Embryonic facial prominence (tissue), 1 donor: ENCODE data around the gene LCN12.
"Not testable (repeated sequence)": the region's sequence is repeated elsewhere in the genome, so short reads cannot be mapped to it uniquely, and the experiment has no call there.

ENCODE experiments used
- DNase-seq: peaks from one replicate; pipeline ENCODE4 v3.0.0-alpha.2; 2016; ENCODE audit errors: extremely low spot score

LCN12 gene

DNA sequence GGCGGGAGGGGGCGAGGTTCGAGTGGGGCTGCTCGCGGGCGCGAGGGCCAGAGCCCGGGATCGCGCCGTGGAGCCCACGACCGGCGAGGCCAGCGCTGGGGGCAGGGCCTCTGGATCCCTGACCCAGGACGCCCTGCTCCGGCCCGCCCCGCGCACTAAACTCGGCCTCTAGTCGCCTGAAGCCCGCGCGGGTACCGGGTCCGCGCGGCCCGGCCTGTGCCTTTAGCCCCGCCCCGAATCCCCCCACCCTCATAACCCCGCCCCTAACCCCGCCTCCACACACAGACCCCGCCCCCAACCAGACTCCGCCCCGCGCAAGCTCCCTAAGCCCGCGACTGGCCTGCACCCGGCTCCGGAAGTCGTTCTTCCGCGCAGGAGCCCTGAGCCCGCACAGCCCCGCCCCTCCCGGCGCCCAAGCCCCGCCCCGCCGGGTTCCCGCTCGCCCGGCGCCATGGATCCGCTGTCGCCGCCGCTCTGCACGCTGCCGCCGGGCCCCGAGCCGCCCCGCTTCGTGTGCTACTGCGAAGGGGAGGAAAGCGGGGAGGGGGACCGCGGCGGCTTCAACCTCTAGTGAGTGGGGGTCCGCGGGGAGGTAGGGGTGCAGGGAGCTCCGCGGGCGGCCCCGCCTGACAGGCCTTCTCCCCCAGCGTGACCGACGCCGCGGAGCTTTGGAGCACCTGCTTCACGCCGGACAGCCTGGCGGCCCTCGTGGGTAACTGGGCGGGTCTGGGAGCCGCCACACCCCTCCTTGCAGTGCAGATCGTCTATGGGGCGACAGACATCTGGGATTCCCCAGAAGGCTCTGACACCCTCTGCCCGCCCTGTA lies 40.1 kb downstream of the LCN12 start, which contains the start of gene PAXX:
PAXX (plus strand) TSS at position 430 of the 826 bp plus-strand sequence; CDS start at position 452, 22 bp downstream.
- DNase-seq = peak; percentile 85

DNA sequence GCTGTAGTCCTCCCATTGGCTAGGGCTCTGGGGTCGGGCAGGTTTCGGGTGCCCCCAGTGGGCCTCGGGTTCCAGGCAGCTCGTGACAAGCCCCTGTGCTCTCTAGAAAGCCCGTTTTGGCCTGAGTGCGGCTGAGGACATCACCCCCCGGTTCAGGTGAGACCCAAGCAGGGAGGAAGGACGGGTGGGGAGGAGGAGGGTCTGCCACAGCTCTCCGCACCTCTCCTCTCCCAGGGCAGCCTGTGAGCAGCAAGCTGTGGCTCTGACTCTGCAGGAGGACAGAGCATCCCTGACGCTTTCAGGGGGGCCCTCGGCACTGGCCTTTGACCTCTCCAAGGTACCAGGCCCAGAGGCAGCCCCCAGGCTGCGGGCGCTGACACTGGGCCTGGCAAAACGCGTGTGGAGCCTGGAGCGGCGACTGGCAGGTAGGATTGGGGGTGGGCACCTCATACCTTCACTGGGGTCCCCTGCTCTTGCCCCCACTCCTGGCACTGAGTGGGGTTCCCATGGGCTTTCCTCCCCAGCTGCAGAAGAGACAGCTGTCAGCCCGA lies 40.8 kb downstream of the LCN12 start:
- DNase-seq = no peak

DNA sequence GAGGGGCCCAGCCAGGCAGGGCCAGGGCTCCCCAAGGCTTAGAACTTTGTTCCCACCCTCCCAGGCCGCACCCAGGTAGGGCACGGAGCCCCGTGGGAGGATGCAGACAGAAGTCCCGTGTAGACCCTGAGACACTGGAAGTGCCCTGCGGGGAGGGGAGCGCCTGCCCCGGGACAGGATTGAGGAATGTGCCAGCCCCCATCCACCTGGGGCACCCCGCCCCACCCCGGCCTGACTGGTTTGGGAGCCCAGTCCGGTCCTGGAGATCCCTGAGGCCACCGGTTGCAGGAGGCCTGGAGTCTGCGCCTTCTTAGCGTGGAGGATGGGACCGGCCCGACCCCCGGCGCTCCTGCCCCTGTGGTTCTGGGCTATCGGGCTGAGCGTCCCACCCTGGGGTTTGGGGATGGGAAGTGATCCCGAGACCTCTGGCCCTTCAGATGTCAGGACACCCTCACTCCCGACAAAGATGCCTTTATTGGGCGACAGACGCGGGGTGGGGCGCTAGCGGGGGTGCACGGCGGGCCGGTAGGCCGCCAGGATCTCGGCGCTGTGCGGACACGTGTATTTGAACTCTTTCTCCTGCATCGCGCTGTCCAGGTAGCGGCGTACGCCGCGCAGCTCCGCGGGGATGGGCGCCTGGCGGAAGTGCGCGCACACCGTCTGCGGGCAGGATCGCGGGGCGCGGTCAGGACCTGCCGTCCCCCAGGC lies 42.3 kb downstream of the LCN12 start:
- no peak for DNase-seq

DNA sequence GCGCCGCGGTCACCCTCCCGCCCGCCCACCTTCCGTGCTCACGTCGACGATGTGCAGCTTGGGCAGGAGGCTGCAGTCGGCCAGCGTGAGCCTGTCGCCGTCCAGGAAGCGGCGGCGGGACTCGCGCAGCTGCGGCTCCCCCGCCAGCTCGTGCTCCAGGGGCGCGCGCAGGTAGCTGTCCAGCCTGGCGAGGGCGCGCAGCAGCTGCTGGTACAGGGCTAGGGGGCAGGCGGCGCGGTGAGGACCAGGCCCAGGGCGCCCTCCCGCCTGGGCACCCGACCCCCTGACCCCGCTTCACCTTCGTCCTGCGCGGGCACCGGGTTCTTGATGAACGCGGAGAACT lies 42.8 kb downstream of the LCN12 start:
- DNase-seq = no peak

GRCh38 chr9:136995362-136995761 lies 43.3 kb downstream of the LCN12 start:
- no peak for DNase-seq

- no peak for DNase-seq
These were observed 43.8 kb downstream of the LCN12 start for GRCh38 chr9:136995772-136996311.

- no peak for DNase-seq
These were observed 44.6 kb downstream of the LCN12 start, which contains the start of gene CLIC3 for GRCh38 chr9:136996361-136997292. Gene CLIC3, minus strand, starts transcription at chr9:136996568. Its CDS starts 25 bp downstream, at chr9:136996543.

- DNase-seq = no peak
These were observed 45.3 kb downstream of the LCN12 start for GRCh38 chr9:136997371-136997770.

- no peak for DNase-seq
These were observed 45.8 kb downstream of the LCN12 start for GRCh38 chr9:136997830-136998234.

DNA sequence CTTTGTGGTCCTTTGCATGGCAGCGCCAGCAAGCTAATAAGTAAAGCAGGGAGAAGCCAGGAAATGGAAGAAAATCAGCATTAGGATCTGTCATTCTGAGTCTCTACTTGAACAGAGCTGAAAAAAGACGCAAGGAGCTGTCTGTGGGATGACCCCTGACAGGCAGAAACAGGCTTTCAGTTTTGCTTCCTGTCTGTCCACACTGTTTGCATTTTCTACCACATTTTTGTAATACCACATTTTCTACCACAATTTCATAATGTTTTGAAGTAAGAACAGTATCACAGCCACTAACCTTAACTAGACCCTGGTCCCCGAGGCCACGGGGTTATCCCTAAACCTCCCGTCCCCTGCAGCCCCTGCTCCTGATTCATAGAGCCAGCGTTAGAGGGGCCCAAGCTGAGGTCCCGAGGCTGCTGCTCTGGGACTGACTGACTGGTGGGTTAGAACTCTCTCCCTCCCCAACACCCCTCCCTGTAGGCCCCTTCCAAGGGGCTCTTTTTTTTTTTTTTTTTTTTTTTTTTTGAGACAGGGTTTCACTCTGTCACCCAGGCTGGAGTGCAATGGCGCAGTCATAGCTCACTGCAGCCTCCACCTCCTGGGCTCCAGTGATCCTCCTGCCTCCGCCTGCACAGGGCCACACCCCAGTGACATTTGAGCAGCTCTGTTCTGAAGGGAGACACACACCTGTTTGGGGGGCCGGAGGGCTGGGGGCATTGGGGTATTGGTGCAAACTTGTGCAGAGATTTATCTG lies 48.3 kb downstream of the LCN12 start:
- no peak for DNase-seq

DNA sequence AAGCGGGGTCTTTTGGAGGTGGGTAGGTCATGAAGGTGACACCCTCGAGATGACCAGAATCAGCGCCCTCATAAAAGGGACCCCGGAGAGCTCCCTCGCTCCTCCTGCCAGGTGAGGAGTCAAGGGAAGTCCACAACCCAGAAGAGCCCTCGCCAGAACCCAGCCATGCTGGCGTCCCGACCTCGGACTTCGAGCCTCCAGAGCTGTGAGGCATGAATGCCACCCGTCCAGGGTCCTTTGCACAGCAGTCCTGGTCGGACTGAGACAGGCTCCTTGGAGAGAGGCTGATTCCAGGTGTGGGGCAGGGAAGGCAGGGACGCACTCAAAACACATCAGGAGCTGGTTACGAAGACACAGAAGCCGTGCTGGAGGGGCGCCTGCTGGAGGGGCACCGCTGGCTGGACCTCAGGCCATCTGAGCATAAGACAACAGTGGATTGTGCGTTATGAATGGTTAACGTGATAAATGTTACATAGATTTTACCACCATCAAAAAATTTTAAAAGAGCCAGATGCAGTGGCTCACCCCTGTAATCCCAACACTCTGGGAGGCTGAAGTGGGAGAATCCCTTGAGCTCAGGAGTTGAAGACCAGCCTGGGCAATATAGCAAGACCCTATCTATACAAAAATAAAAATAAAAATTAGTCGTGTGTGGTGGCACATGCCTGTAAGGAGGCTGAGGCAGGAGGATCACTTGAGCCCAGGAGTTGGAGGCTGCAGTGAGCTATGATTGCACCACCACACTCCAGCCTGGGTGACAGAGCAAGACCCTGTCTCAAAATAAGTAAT lies 50.0 kb downstream of the LCN12 start:
- no peak for DNase-seq

DNA sequence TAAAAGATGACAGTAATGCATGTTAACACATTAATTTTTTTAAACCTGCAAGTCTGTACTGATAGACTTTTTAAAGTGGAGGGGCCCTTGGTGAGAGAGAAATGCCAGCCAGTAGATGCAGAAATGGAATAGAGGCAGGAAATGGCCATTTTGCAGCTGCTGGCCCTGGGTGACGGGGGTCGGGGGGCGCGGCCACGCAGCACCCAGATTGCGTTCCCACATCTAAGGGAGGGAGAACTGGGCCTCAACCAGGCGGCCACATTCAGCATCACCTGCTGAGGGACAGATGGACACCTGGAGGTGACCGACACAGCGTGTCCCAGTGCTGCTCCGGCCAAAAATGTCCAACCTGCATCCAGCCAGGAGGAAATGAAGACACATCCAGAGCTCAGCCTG lies 50.6 kb downstream of the LCN12 start:
- no peak for DNase-seq

- not testable (repeated sequence) for DNase-seq
These were observed 52.2 kb downstream of the LCN12 start for GRCh38 chr9:137004285-137004684.
